Anterior cingulate cortex (tissue), 58 donors: Measurements from ENCODE around the gene STRAP.
A peak's percentile ranks its signal among the peaks of the same experiment; 100 is the strongest.
"Not testable (repeated sequence)": the region's sequence is repeated elsewhere in the genome, so short reads cannot be mapped to it uniquely, and the experiment has no call there.

Experiments used
- DNase-seq, 58 donors: peaks; one replicate each; lab custom pipeline; 2025; lab: John Stamatoyannopoulos, UW

STRAP gene

DNA sequence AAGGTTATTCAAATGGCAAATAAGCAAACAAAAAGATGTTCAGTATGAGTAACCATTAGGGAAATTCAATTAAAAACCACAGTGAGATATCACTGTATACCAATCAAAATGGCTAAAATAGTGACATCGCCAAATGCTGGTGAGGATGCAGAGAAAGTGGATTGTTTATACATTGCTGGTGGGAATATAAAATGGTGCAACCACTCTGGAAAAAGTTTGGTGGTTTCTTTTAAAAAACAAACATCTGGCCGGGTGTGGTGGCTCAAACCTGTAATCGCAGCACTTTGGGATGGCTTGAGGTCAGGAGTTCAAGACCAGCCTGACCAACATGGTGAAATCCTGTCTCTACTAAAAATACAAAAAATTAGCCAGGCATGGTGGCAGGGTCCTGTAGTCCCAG lies 14.0 kb upstream of the STRAP start:
- DNase-seq, result no peak

DNA sequence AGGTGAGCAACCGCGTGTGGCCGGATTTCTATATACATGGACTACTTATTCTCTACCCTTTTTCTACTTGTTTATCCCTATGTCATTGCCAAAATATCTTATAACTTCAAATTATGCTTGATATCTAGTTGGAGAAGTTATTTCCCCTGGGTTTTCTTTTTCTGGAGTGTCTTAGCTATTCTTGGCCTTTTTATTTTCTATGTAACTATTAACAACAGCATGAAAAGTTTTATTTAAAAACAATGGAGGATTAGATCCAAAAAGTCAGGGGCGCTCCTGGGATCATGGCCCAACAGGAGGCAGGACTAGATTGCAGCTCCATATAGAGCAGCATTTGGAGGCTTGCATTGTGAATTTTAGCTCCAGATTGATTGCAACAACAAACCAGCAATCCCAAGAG lies 8.6 kb upstream of the STRAP start:
- DNase-seq, result no peak

GRCh38 chr12:15874556-15875145 lies 7.5 kb upstream of the STRAP start:
- not testable (repeated sequence) for DNase-seq

DNA sequence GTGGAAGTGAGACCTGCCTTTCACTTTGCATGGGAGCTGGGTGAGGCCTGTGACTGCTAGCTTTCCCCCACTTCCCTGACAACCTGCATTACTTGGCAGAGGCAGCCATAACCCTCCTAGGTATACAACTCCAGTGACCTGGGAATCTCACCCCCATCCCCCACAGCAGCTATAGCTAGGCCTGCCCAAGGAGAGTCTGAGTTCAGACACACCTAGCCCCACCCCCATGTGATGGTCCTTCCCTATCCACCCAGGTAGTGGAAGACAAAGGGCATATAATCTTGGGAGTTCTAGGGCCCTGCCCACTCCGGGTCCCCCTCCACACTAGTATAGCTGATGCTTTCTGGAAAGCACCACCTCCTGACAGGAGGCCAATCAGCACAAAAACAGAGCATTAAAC lies 6.3 kb upstream of the STRAP start:
- no peak for DNase-seq

- DNase-seq, result no peak
These were observed 2.8 kb upstream of the STRAP start for GRCh38 chr12:15879413-15879812.

GRCh38 chr12:15880721-15881120 lies 1.5 kb upstream of the STRAP start:
- no peak for DNase-seq

DNA sequence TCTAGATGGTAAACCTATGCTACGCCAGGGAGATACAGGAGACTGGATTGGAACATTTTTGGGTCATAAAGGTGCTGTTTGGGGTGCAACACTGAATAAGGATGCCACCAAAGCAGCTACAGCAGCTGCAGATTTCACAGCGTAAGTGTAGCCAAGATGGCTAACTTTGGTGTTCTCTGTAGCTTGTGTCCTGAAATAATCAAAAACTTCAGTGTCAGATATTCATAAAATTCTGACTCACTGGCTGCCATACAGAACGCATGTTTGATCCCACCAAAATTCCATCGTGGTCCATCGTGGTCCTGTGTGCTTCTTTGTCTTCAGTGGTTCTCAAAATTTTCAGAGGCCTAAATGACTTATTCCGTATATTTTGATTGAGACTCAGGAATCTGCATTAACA lies 1.3 kb downstream of the STRAP start:
- no peak for DNase-seq

DNA sequence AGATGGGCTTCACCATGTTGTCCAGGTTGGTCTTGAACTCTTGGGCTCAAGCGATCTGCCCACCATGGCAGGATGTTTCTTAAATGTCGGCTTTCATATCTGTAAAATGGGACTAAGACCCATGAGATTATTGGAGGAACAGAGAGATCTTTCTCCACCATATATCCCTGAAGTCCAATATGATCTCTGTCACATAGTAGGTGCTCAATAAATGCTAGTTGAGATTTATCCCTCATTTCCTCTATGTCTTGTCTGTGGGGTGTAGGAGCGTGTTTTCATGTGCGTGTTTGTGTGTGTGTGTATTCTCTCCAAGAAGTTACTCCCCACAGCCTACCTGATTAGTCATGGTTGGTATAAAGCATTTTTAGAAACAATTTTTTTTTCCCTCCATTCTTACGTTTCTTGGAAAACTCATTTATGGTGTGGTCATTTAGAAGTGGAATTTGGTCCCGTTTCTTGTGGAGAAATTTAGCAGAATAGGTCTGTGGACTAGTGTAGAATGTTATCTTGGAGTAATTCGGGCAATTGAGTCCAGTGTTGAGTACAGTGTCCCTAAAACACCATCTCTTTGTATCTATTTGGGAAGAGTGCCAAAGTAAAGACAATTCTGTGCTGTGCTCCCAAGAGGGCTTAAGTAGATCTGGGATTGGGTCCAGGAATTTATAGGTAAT lies 4.3 kb downstream of the STRAP start:
- no peak for DNase-seq

DNA sequence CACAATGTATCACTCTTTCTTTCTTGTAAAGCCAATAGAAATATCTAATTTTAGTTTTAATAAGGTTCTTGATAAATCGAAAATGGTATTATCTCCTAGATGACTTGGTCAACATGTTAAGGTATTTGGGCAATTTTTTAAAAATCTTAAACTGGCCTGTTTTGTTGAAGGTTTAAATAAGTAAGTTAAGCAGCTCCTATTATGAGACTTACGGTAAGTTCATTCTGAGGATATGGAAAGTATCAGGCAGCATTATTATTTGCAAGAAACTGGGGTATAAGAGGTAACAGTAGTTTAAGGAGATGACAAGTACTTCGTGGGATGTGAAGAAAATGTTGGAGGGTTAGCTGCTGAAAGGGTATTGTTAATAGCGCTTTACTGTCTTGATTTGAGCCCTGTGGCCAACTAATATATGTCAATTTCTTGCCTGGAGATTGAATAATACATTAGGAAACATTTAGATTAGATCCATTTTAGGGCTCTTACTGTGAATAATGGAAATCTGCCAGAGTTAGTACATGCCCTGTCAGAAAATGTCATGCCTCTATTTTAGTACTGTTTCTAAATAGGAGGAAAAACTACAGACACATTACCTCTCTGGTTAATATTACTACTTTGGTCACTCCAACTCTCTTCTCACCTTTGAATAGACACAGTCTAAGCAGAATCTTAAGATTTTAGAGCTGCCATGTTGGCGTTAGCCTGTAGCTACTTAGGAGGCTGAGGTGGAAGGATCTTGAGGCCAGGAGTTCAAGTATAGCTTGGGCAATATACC lies 5.0 kb downstream of the STRAP start:
- no peak for DNase-seq

DNA sequence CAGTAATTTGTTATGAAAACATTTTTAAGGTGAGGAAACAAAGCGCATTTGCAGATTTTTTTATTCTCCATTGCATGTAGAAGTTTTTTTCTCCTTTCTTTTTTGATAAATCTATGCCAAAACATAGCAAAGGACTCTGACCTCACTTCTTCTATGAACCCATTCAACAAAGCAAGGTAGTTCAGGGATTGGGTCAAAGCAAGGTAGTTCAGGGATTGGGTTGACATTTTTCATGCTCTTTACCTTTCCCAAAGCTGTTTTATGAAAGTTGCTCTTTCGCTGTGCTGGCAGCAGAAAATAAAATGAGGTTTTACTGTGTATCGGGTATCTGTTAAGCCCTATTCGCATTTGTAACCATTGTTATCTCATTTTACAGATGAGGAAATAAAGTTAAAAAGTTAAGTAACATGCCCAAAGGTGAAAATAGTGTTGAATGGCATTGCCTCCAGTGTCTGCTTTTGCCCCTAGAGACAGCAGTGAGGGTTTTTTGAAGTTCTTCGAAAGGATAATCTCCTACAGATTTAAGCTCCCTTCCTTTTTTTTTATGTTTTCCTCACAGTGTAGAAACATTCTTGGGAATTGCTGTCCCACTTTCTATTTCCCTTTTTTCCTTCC lies 10.6 kb downstream of the STRAP start:
- DNase-seq, result no peak

- no peak for DNase-seq
These were observed 11.1 kb downstream of the STRAP start for GRCh38 chr12:15893260-15893659.

GRCh38 chr12:15896867-15897266 lies 14.7 kb downstream of the STRAP start:
- DNase-seq, result no peak

- DNase-seq, result no peak
These were observed 15.2 kb downstream of the STRAP start for GRCh38 chr12:15897433-15897832.

DNA sequence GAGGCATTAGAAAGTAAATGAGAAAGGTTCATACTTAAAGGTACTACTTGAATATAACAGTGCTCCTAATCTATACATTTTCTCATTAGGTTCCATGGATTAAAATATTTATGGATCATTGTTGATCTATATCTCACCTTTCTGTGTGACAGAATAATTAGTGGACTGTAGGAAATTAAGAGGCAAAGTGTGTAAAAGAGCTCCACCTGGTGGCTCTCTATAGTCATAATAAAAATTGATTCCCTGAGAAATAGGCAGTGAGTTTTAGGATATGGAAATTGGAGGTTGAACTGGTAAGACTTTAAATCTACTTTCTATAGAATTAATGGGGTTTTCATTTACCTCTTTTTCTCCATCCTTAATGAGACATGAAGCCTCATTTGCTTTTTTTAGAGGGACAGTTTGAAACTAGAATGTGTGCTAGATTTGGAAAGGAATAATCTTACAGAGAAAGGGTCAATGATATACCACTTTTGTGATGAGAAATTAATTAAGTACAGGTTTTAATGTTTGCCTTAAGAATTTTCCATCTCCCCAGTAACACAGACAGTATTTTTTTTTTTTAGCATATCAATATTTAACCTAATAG lies 17.2 kb downstream of the STRAP start:
- DNase-seq, result peak in 1 of 58 donors; percentile 2

DNA sequence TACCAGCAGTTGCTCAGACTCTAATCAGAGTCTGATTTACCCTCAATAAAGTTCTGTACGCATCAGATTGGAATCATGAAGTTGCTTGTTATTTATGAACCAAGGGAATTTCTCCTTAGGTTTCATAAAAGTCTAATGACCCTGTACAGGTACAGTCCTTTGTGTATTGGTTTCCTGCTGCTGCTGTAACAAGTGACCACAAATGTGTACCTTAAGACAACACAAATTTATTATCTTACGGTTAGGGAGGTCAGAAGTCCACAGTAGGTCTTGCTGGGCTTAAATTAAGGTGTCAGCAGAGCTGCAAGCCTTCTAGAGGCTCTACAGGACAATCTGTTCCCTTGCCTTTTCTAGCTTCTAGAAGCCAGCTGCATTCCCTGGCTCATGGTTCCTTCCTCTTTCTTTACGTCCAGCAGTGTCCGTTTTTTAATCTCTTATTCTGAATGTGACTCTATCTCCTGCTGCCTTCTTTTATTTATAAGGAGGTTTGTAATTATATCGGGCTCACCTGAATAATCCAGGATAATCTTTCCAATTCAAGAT lies 22.3 kb downstream of the STRAP start:
- no peak for DNase-seq

DNA sequence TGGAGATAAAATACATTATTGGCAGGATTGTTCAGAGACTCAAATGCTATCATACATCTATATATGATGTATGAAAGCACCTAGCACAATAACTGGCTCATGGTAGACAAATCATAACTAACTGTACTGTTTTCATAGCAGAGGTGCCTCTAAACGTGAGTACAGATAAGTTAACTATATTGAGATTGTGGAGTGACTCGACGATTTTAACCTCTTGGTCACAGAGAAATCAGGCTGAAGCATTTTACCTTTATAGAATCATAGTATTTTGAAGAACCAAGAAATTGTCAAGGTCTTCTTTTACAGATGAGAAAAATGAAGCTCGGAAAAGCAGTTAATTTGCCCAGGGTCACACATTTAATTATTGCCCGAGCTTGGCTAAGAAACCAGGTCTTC lies 28.3 kb downstream of the STRAP start:
- DNase-seq, result no peak

- peak in 52 of 58 donors; percentile 17 to 79 (median 56) for DNase-seq
These were observed 28.9 kb downstream of the STRAP start, which contains the start of gene DERA for GRCh38 chr12:15910864-15911721. Gene DERA, plus strand, starts transcription at chr12:15911332. Its CDS starts 52 bp downstream, at chr12:15911384.

GRCh38 chr12:15911931-15912330 lies 29.7 kb downstream of the STRAP start:
- DNase-seq, result not testable (repeated sequence)

GRCh38 chr12:15914131-15914530 lies 31.9 kb downstream of the STRAP start:
- not testable (repeated sequence) for DNase-seq

DNA sequence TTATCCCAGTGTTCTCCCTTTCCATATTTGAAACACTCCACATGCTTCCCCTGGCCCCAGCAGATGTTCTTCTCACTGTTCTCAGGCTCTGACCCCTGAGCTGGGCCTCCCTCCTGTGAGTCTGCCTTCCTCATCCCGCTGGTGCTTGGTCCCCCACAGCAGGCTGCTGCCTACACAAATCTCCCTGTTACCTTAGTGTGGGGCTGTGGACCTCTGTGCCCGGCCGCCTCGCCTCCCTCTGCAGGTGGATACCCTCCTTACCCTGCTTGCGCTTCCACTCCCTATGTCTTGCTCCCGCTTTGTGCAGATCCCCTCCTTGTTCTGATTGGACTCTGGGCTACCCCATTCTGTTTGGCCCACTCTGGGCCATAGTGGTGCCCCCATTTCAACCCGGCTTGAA lies 35.9 kb downstream of the STRAP start:
- no peak for DNase-seq
